HCT116 (cell line): Measurements from ENCODE around the gene ART5.

Source experiments
- CEBPB ChIP-seq: IDR thresholded peaks from 2 replicates; pipeline ENCODE4 v1.6.1; 2012; ENCODE audit warnings: low read depth
- CTCF ChIP-seq, 3 experiments: fragments of 200-600 bp in 1 of 3; sonication (generic) in 1 of 3; IDR thresholded peaks in 2 of 3; conservative IDR thresholded peaks in 1 of 3; 2 replicates each; pipeline ENCODE4 v1.5.1; 2012 to 2017; ENCODE audit warnings: low read depth in 2 of 3, low read length in 2 of 3, antibody characterized with exemption in 1 of 3, borderline replicate concordance in 1 of 3, control low read depth in 1 of 3, mild to moderate bottlenecking in 1 of 3, mixed read lengths in 1 of 3, mixed run types in 1 of 3, moderate library complexity in 1 of 3; ENCODE audit not compliant: insufficient read depth in 1 of 3
- EZH2 ChIP-seq: fragments of 200-600 bp; sonication (generic); IDR thresholded peaks from 2 replicates; pipeline ENCODE4 v1.6.1; 2017; ENCODE audit warnings: antibody characterized with exemption, mixed run types
- POLR2A ChIP-seq: IDR thresholded peaks from 2 replicates; pipeline ENCODE4 v1.7.0; 2011; ENCODE audit warnings: borderline replicate concordance; ENCODE audit not compliant: insufficient read depth, insufficient read length; ENCODE audit errors: extremely low read depth
- POLR2AphosphoS5 ChIP-seq: IDR thresholded peaks from 2 replicates; pipeline ENCODE4 v1.6.1; 2011; ENCODE audit warnings: mild to moderate bottlenecking, low read depth, low read length, moderate library complexity
- REST ChIP-seq: IDR thresholded peaks from 2 replicates; pipeline ENCODE4 v1.6.1; 2012; ENCODE audit warnings: low read depth
- SRF ChIP-seq: IDR thresholded peaks from 2 replicates; pipeline ENCODE4 v1.6.1; 2012; ENCODE audit warnings: low read depth
- YY1 ChIP-seq: IDR thresholded peaks from 2 replicates; pipeline ENCODE4 v1.6.1; 2011; ENCODE audit warnings: low read length, low read depth, moderate library complexity, mild to moderate bottlenecking; ENCODE audit not compliant: insufficient replicate concordance; ENCODE audit errors: extremely low read depth
- ZFX ChIP-seq: fragments of 450-650 bp; IDR thresholded peaks from 2 replicates; pipeline ENCODE4 v1.6.1; 2017
- TF ChIP-seq, protein P1 (sequence below): IDR thresholded peaks from 2 replicates; pipeline ENCODE4 v1.6.1; 2012

- no peak for TF ChIP-seq REST
- no peak for TF ChIP-seq CTCF (IDR thresholded peaks at IDR 0.05 in 2 of 3, conservative IDR thresholded peaks at IDR 0.05 in 1 of 3; ENCODE audit: borderline replicate concordance in 1 of 3, insufficient read depth in 1 of 3, low read depth in 2 of 3, low read length in 2 of 3)
- TF ChIP-seq, protein P1, sequence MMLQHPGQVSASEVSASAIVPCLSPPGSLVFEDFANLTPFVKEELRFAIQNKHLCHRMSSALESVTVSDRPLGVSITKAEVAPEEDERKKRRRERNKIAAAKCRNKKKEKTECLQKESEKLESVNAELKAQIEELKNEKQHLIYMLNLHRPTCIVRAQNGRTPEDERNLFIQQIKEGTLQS, result no peak
- no peak for TF ChIP-seq POLR2A
- no peak for TF ChIP-seq CEBPB
- TF ChIP-seq EZH2, result no peak
- TF ChIP-seq SRF, result no peak
- no peak for TF ChIP-seq ZFX
- no peak for TF ChIP-seq POLR2AphosphoS5
- TF ChIP-seq YY1, result no peak
These were observed 42.5 kb upstream of the ART5 start for GRCh38 chr11:3684129-3684818.
